ENCODE measurements around the gene UFD1.

The UFD1 gene

GRCh38 chr22:19494676-19495173 lies 15.7 kb upstream of the UFD1 start:
- DNase-seq, result no peak

GRCh38 chr22:19494001-19494560 lies 15.1 kb upstream of the UFD1 start:
- no peak for DNase-seq

- no peak for DNase-seq
These were observed 13.6 kb upstream of the UFD1 start for GRCh38 chr22:19492504-19493174.

GRCh38 chr22:19490628-19491230 lies 11.7 kb upstream of the UFD1 start:
- no peak for DNase-seq

- DNase-seq, result no peak
These were observed 10.2 kb upstream of the UFD1 start for GRCh38 chr22:19488884-19489843.

- no peak for DNase-seq
These were observed 9.3 kb upstream of the UFD1 start for GRCh38 chr22:19488285-19488684.

- DNase-seq, result no peak
These were observed 4.7 kb upstream of the UFD1 start for GRCh38 chr22:19483481-19484244.

- no peak for DNase-seq
These were observed 3.3 kb upstream of the UFD1 start for GRCh38 chr22:19482297-19482696.

GRCh38 chr22:19480789-19481188 lies 1.8 kb upstream of the UFD1 start:
- no peak for DNase-seq

- DNase-seq, result no peak
These were observed 1.2 kb upstream of the UFD1 start for GRCh38 chr22:19480173-19480568.

GRCh38 chr22:19479355-19480172 lies 571 bp upstream of the UFD1 start, which contains the start of gene CDC45:
Gene CDC45, plus strand, starts transcription at chr22:19479920. Its CDS starts 49 bp downstream, at chr22:19479969.
- DNase-seq, result peak; percentile 96

GRCh38 chr22:19478045-19478900 lies 720 bp downstream of the UFD1 start:
- DNase-seq, result no peak

GRCh38 chr22:19477321-19478044 lies 1.5 kb downstream of the UFD1 start:
- no peak for DNase-seq

GRCh38 chr22:19476023-19476422 lies 3.0 kb downstream of the UFD1 start:
- DNase-seq, result no peak

- DNase-seq, result no peak
These were observed 5.4 kb downstream of the UFD1 start for GRCh38 chr22:19473578-19473977.

GRCh38 chr22:19472233-19472632 lies 6.8 kb downstream of the UFD1 start:
- DNase-seq, result no peak

GRCh38 chr22:19471572-19471971 lies 7.4 kb downstream of the UFD1 start:
- DNase-seq, result no peak

GRCh38 chr22:19470010-19470409 lies 9.0 kb downstream of the UFD1 start:
- no peak for DNase-seq

- no peak for DNase-seq
These were observed 9.6 kb downstream of the UFD1 start for GRCh38 chr22:19469421-19469820.

GRCh38 chr22:19467912-19468311 lies 11.1 kb downstream of the UFD1 start:
- DNase-seq, result no peak

All from right forelimb (tissue), 1 donor.